Esophagus squamous epithelium (tissue), 5 donors: Measurements from ENCODE around the gene MORC1. TPM values are rescaled to one million over a fixed set of nuclear protein-coding genes. Genes with fewer than 3 reads are reported as not detected.
"Not testable (repeated sequence)": the region's sequence is repeated elsewhere in the genome, so short reads cannot be mapped to it uniquely, and the experiment has no call there.

Source experiments
- DNase-seq: peaks from one replicate; lab custom pipeline; 2025; lab: John Stamatoyannopoulos, UW
- H3K27ac ChIP-seq, 4 donors: fragments of 200-600 bp; sonication (generic); one replicate each; pipeline ENCODE4 v1.5.1; 2016 to 2019; ENCODE audit warnings: mild to moderate bottlenecking in 1 of 4
- H3K27me3 ChIP-seq, 4 donors: fragments of 200-600 bp; sonication (generic); 1 replicate in 3 of 4; 2 replicates in 1 of 4; pipeline versions ENCODE4 v1.5.1 to v1.6.0; 2017 to 2021; ENCODE audit warnings: antibody characterized with exemption in 1 of 4
- H3K36me3 ChIP-seq, 3 donors: fragments of 200-600 bp; sonication (generic); one replicate each; pipeline ENCODE4 v1.5.1; 2016 to 2019
- H3K4me1 ChIP-seq, 3 donors: fragments of 200-600 bp; sonication (generic); one replicate each; pipeline ENCODE4 v1.5.1; 2017 to 2019
- H3K4me3 ChIP-seq, 4 donors: fragments of 200-600 bp; sonication (generic); 1 replicate in 3 of 4; 2 replicates in 1 of 4; pipeline ENCODE4 v1.5.1; 2016 to 2019; ENCODE audit warnings: mild to moderate bottlenecking in 2 of 4, moderate library complexity in 1 of 4
- H3K9me3 ChIP-seq, 3 donors: fragments of 200-600 bp; sonication (generic); one replicate each; pipeline ENCODE4 v1.5.1; 2016 to 2019
- CTCF ChIP-seq, 6 experiments: fragments of 450-650 bp in 4 of 6; fragments of 200-600 bp in 2 of 6; sonication (generic) in 2 of 6; IDR thresholded peaks; one replicate each; pipeline ENCODE4 v1.5.1; 2016 to 2019; ENCODE audit warnings: antibody characterized with exemption in 6 of 6, mild to moderate bottlenecking in 4 of 6, moderate library complexity in 4 of 6
- POLR2A ChIP-seq, 4 donors: fragments of 450-650 bp; IDR thresholded peaks; one replicate each; pipeline ENCODE4 v1.6.1; 2017; ENCODE audit warnings: antibody characterized with exemption in 4 of 4, mild to moderate bottlenecking in 4 of 4, moderate library complexity in 3 of 4
- WGBS, 2 donors: methylation state at CpG; one replicate each; pipeline ENCODE4 v1.1.5; 2018; 5-methylcytosine and 5-hydroxymethylcytosine counted together
- intact Hi-C: fragments of 100-400 bp; cut with DNase I; formaldehyde crosslinking; loops from one replicate; pipeline ENCODE4 v1.15.0; 2022
- total RNA-seq, 4 donors: library from RNA; depleted of rRNA; stranded (reverse); fragments of >200 nt; gene quantifications; one replicate each; pipeline ENCODE4 v1.1.0, GENCODE V29; 2016
- donor health status: DM: yes; HTN: yes; CAD: no.

MORC1 gene
- total RNA-seq, 4 donors from 2014 or later = not detected

- Histone ChIP-seq H3K27me3 (no peaks in the 10 kb centered on the region), H3K36me3 (no peaks in the 10 kb centered on the region), H3K4me1 (no peaks in the 10 kb centered on the region), H3K4me3 (no peak within 1 kb of the TSS), H3K27ac (no peak within 1 kb of the TSS), H3K9me3 (no peaks in the 10 kb centered on the region)
- no peak for DNase-seq
- no peak for TF ChIP-seq CTCF (IDR thresholded peaks at IDR 0.05)
- TF ChIP-seq POLR2A (IDR thresholded peaks at IDR 0.05) = no peak
- intact Hi-C loops = no loop called here
- WGBS, 2 donors = 57 to 59% methylated on average over 3 of the region's 3 CpGs
Observed at GRCh38 chr3:109136523-109136922, 18.6 kb upstream of the MORC1 start, which contains the start of gene C3orf85. Gene C3orf85 (plus strand): TSS chr3:109136719. CDS start chr3:109136848, 129 bp downstream.

- intact Hi-C loops, H3K9me3 ChIP-seq, DNase-seq, H3K27me3 ChIP-seq, H3K4me1 ChIP-seq, H3K36me3 ChIP-seq, H3K27ac ChIP-seq, H3K4me3 ChIP-seq: not testable (repeated sequence)
- WGBS, 2 donors = 79 to 94% methylated on average over 4 to 5 of the region's 5 CpGs
Observed at GRCh38 chr3:109133474-109133816, 15.5 kb upstream of the MORC1 start.

GRCh38 chr3:109132801-109133473 lies 15.0 kb upstream of the MORC1 start:
- intact Hi-C loops = no loop called here
- no peaks in the 10 kb centered on the region for H3K4me1 ChIP-seq
- no peak overlapping the region for H3K4me3 ChIP-seq
- WGBS, 2 donors = 66 to 70% methylated on average over 5 of the region's 5 CpGs
- H3K27ac ChIP-seq = no peak overlapping the region
- H3K36me3 ChIP-seq = no peaks in the 10 kb centered on the region
- no peaks in the 10 kb centered on the region for H3K9me3 ChIP-seq
- no peak for DNase-seq
- TF ChIP-seq CTCF (IDR thresholded peaks at IDR 0.05) = no peak
- TF ChIP-seq POLR2A (IDR thresholded peaks at IDR 0.05) = no peak
- H3K27me3 ChIP-seq = no peaks in the 10 kb centered on the region

GRCh38 chr3:109131276-109131675 lies 13.3 kb upstream of the MORC1 start:
- H3K4me1 ChIP-seq = no peaks in the 10 kb centered on the region
- H3K27ac ChIP-seq = no peak overlapping the region
- H3K9me3 ChIP-seq = no peaks in the 10 kb centered on the region
- H3K4me3 ChIP-seq = no peak overlapping the region
- no peak for DNase-seq
- intact Hi-C loops = no loop called here
- TF ChIP-seq CTCF (IDR thresholded peaks at IDR 0.05) (no peak), POLR2A (IDR thresholded peaks at IDR 0.05) (no peak)
- 39 to 45% methylated on average over 4 of the region's 4 CpGs for WGBS, 2 donors
- no peaks in the 10 kb centered on the region for H3K36me3 ChIP-seq
- no peaks in the 10 kb centered on the region for H3K27me3 ChIP-seq

GRCh38 chr3:109127553-109127952 lies 9.6 kb upstream of the MORC1 start:
- TF ChIP-seq POLR2A (IDR thresholded peaks at IDR 0.05) = no peak
- no peak for TF ChIP-seq CTCF (IDR thresholded peaks at IDR 0.05)
- WGBS, 2 donors = 71 to 82% methylated on average over 2 of the region's 2 CpGs
- Histone ChIP-seq H3K27ac (no peak overlapping the region), H3K4me1 (no peaks in the 10 kb centered on the region), H3K36me3 (no peaks in the 10 kb centered on the region), H3K27me3 (no peaks in the 10 kb centered on the region), H3K9me3 (no peaks in the 10 kb centered on the region), H3K4me3 (no peak overlapping the region)
- DNase-seq = no peak
- intact Hi-C loops = no loop called here

GRCh38 chr3:109125902-109126301 lies 8.0 kb upstream of the MORC1 start:
- Histone ChIP-seq H3K9me3 (no peaks in the 10 kb centered on the region), H3K4me3 (no peak overlapping the region), H3K4me1 (no peaks in the 10 kb centered on the region), H3K27ac (no peak overlapping the region), H3K27me3 (no peaks in the 10 kb centered on the region), H3K36me3 (no peaks in the 10 kb centered on the region)
- DNase-seq = no peak
- intact Hi-C loops = no loop called here
- TF ChIP-seq CTCF (IDR thresholded peaks at IDR 0.05) (no peak), POLR2A (IDR thresholded peaks at IDR 0.05) (no peak)
